ENCODE results near the gene SIK2.

Gene SIK2

GRCh38 chr11:111606986-111607385 lies 4.7 kb downstream of the SIK2 start:
- no peak for TF ChIP-seq SNAI2 (CRISPR knock-in tag; IDR thresholded peaks at IDR 0.05)
- TF ChIP-seq TCF4 (CRISPR knock-in tag; IDR thresholded peaks at IDR 0.05; ENCODE audit: borderline replicate concordance): no peak
- TF ChIP-seq RARB (CRISPR knock-in tag; IDR thresholded peaks at IDR 0.05): no peak
- no peak for TF ChIP-seq CSRNP3 (CRISPR knock-in tag; IDR thresholded peaks at IDR 0.05)
- no peak for TF ChIP-seq ZNF565 (CRISPR knock-in tag; conservative IDR thresholded peaks at IDR 0.05; ENCODE audit: low read depth)
- no peak for TF ChIP-seq PPARA (CRISPR knock-in tag; IDR thresholded peaks at IDR 0.05; ENCODE audit: borderline replicate concordance)
- TF ChIP-seq TSHZ2 (CRISPR knock-in tag; IDR thresholded peaks at IDR 0.05): no peak
- no peak for TF ChIP-seq ZFP3 (CRISPR knock-in tag; IDR thresholded peaks at IDR 0.05)
- TF ChIP-seq OSR1 (CRISPR knock-in tag; IDR thresholded peaks at IDR 0.05): no peak
- no peak for TF ChIP-seq ARNTL (CRISPR knock-in tag; IDR thresholded peaks at IDR 0.05; ENCODE audit: borderline replicate concordance, low read depth)
- TF ChIP-seq ZNF70 (CRISPR knock-in tag; IDR thresholded peaks at IDR 0.05): no peak
- TF ChIP-seq CREB5 (CRISPR knock-in tag; IDR thresholded peaks at IDR 0.05; ENCODE audit: low read depth): no peak
- no peak for TF ChIP-seq ISL1 (CRISPR knock-in tag; IDR thresholded peaks at IDR 0.05)
- TF ChIP-seq CSDC2 (CRISPR knock-in tag; IDR thresholded peaks at IDR 0.05): no peak
- ATAC-seq: no peak

GRCh38 chr11:111607751-111608150 lies 5.5 kb downstream of the SIK2 start:
- 0 out of 2 replicates have a peak, but pooled peaks have one; percentile 16 for TF ChIP-seq ISL1 (CRISPR knock-in tag; IDR thresholded peaks at IDR 0.05)
- TF ChIP-seq ZNF565 (CRISPR knock-in tag; conservative IDR thresholded peaks at IDR 0.05; ENCODE audit: low read depth): no peak
- no peak for ATAC-seq

GRCh38 chr11:111612224-111612623 lies 10.0 kb downstream of the SIK2 start:
- no peak for ATAC-seq
- no peak for TF ChIP-seq TOX (CRISPR knock-in tag; IDR thresholded peaks at IDR 0.05; ENCODE audit: borderline replicate concordance)
- no peak for TF ChIP-seq ZFP30 (CRISPR knock-in tag; IDR thresholded peaks at IDR 0.05)
- TF ChIP-seq ISL1 (CRISPR knock-in tag; IDR thresholded peaks at IDR 0.05): no peak
- no peak for TF ChIP-seq TCF4 (CRISPR knock-in tag; IDR thresholded peaks at IDR 0.05; ENCODE audit: borderline replicate concordance)
- no peak for TF ChIP-seq RARB (CRISPR knock-in tag; IDR thresholded peaks at IDR 0.05)
- no peak for TF ChIP-seq OSR1 (CRISPR knock-in tag; IDR thresholded peaks at IDR 0.05)
- no peak for TF ChIP-seq CSRNP3 (CRISPR knock-in tag; IDR thresholded peaks at IDR 0.05)
- no peak for TF ChIP-seq PPARA (CRISPR knock-in tag; IDR thresholded peaks at IDR 0.05; ENCODE audit: borderline replicate concordance)
- TF ChIP-seq ZFP3 (CRISPR knock-in tag; IDR thresholded peaks at IDR 0.05): no peak

- ATAC-seq: no peak
- TF ChIP-seq ZNF8 (CRISPR knock-in tag; IDR thresholded peaks at IDR 0.05): no peak
- no peak for TF ChIP-seq OSR1 (CRISPR knock-in tag; IDR thresholded peaks at IDR 0.05)
- TF ChIP-seq PATZ1 (CRISPR knock-in tag; IDR thresholded peaks at IDR 0.05; ENCODE audit: borderline replicate concordance): no peak
- no peak for TF ChIP-seq POU6F1 (CRISPR knock-in tag; IDR thresholded peaks at IDR 0.05; ENCODE audit: borderline replicate concordance, low read depth)
- no peak for TF ChIP-seq TOX (CRISPR knock-in tag; IDR thresholded peaks at IDR 0.05; ENCODE audit: borderline replicate concordance)
- no peak for TF ChIP-seq TSHZ2 (CRISPR knock-in tag; IDR thresholded peaks at IDR 0.05)
- TF ChIP-seq ARNTL (CRISPR knock-in tag; IDR thresholded peaks at IDR 0.05; ENCODE audit: borderline replicate concordance, low read depth): no peak
- no peak for TF ChIP-seq ZFP3 (CRISPR knock-in tag; IDR thresholded peaks at IDR 0.05)
- TF ChIP-seq TCF4 (CRISPR knock-in tag; IDR thresholded peaks at IDR 0.05; ENCODE audit: borderline replicate concordance): no peak
- TF ChIP-seq CSRNP3 (CRISPR knock-in tag; IDR thresholded peaks at IDR 0.05): no peak
Observed at GRCh38 chr11:111617286-111617685, 15.0 kb downstream of the SIK2 start.
